ENCODE measurements around the gene MAPKAPK2.

- TF ChIP-seq CTCF (IDR thresholded peaks at IDR 0.05) (no peak), TCF7L2 (IDR thresholded peaks at IDR 0.05; ENCODE audit: low read depth, low read length) (no peak), POLR2AphosphoS5 (IDR thresholded peaks at IDR 0.05; ENCODE audit: low read depth, low read length) (no peak), SIN3A (IDR thresholded peaks at IDR 0.05; ENCODE audit: borderline replicate concordance, insufficient read depth, low read depth, low read length) (no peak), REST (IDR thresholded peaks at IDR 0.05; ENCODE audit: insufficient read depth in 1 of 2, low read depth in 2 of 2, low read length in 1 of 2) (no peak)
These were observed 22.2 kb upstream of the MAPKAPK2 start for GRCh38 chr1:206662396-206663092.
